GM18508 (cell line): ENCODE results near the gene MICAL3.
"Not testable (repeated sequence)": the region's sequence is repeated elsewhere in the genome, so short reads cannot be mapped to it uniquely, and the experiment has no call there.

ENCODE experiments used
- ATAC-seq: cut with Tn5 transposase; IDR thresholded peaks from one replicate; pipeline ENCODE4 v1.9.1; 2021; ENCODE audit warnings: moderate number of reproducible peaks; ENCODE audit not compliant: insufficient read depth, unreplicated experiment

Gene MICAL3

GRCh38 chr22:18034076-18034475 is 9.7 kb upstream of the MICAL3 start:
- ATAC-seq = no peak

- ATAC-seq = no peak
These were observed 9.0 kb upstream of the MICAL3 start for GRCh38 chr22:18033204-18033998.

- no peak for ATAC-seq
These were observed 8.2 kb upstream of the MICAL3 start for GRCh38 chr22:18032455-18033101.

GRCh38 chr22:18031695-18032454 is 7.5 kb upstream of the MICAL3 start:
- no peak for ATAC-seq

- ATAC-seq = no peak
These were observed 5.4 kb upstream of the MICAL3 start for GRCh38 chr22:18029686-18030267.

- no peak for ATAC-seq
These were observed 4.6 kb upstream of the MICAL3 start for GRCh38 chr22:18028817-18029527.

GRCh38 chr22:18025898-18026297 is 1.5 kb upstream of the MICAL3 start:
- ATAC-seq = not testable (repeated sequence)

- no peak for ATAC-seq
These were observed 777 bp upstream of the MICAL3 start for GRCh38 chr22:18024956-18025720.

- ATAC-seq = no peak
These were observed 669 bp downstream of the MICAL3 start for GRCh38 chr22:18023509-18024275.

GRCh38 chr22:18022876-18023275 is 1.5 kb downstream of the MICAL3 start:
- no peak for ATAC-seq

- no peak for ATAC-seq
These were observed 2.9 kb downstream of the MICAL3 start for GRCh38 chr22:18021431-18021830.

GRCh38 chr22:18020743-18021142 is 3.6 kb downstream of the MICAL3 start:
- not testable (repeated sequence) for ATAC-seq

- ATAC-seq = no peak
These were observed 10.4 kb downstream of the MICAL3 start for GRCh38 chr22:18013947-18014346.

GRCh38 chr22:18013436-18013835 is 10.9 kb downstream of the MICAL3 start:
- ATAC-seq = no peak

- ATAC-seq = no peak
These were observed 11.8 kb downstream of the MICAL3 start for GRCh38 chr22:18012531-18012930.

- no peak for ATAC-seq
These were observed 14.1 kb downstream of the MICAL3 start for GRCh38 chr22:18010266-18010665.

GRCh38 chr22:18008136-18008535 is 16.2 kb downstream of the MICAL3 start:
- no peak for ATAC-seq

- no peak for ATAC-seq
These were observed 19.0 kb downstream of the MICAL3 start for GRCh38 chr22:18005201-18005926.
